GM23248 (cell line): ENCODE measurements around the gene MARCHF7. TPM values are rescaled to one million over a fixed set of nuclear protein-coding genes. Genes with fewer than 3 reads are reported as not detected.
A peak's percentile ranks its signal among the peaks of the same experiment; 100 is the strongest.

Experiments used
- DNase-seq: peaks from one replicate; pipeline ENCODE4 v3.0.0-alpha.2; 2015
- H2AFZ ChIP-seq: fragments of 200-600 bp; sonication (generic); 2 replicates; pipeline ENCODE4 v1.6.1; 2016; ENCODE audit warnings: antibody characterized with exemption
- H3F3A ChIP-seq: fragments of 200-600 bp; sonication (generic); 2 replicates; pipeline ENCODE4 v1.6.1; 2016; ENCODE audit warnings: mild to moderate bottlenecking, antibody characterized with exemption, mixed run types; ENCODE audit not compliant: insufficient read depth
- H3K27ac ChIP-seq: fragments of 200-600 bp; sonication (generic); 2 replicates; pipeline ENCODE4 v1.5.1; 2016; ENCODE audit warnings: mild to moderate bottlenecking
- H3K27me3 ChIP-seq: fragments of 200-600 bp; sonication (generic); replicated peaks from 2 replicates; pipeline ENCODE4 v1.6.1; 2016; ENCODE audit warnings: mild to moderate bottlenecking; ENCODE audit not compliant: insufficient read depth
- H3K36me3 ChIP-seq: fragments of 200-600 bp; sonication (generic); 2 replicates; pipeline ENCODE4 v1.6.1; 2016; ENCODE audit warnings: low read depth, mild to moderate bottlenecking
- H3K4me1 ChIP-seq: fragments of 200-600 bp; sonication (generic); 2 replicates; pipeline ENCODE4 v1.6.1; 2016; ENCODE audit warnings: mild to moderate bottlenecking; ENCODE audit not compliant: insufficient read depth
- H3K4me2 ChIP-seq: fragments of 200-600 bp; sonication (generic); one replicate; pipeline ENCODE4 v1.6.1; 2016; ENCODE audit warnings: mild to moderate bottlenecking; ENCODE audit not compliant: unreplicated experiment
- H3K4me3 ChIP-seq: fragments of 200-600 bp; sonication (generic); 2 replicates; pipeline ENCODE4 v1.5.1; 2016; ENCODE audit warnings: mild to moderate bottlenecking
- H3K79me2 ChIP-seq: fragments of 200-600 bp; sonication (generic); 2 replicates; pipeline ENCODE4 v1.6.1; 2016; ENCODE audit warnings: mild to moderate bottlenecking; ENCODE audit not compliant: insufficient read depth
- H3K9ac ChIP-seq: fragments of 200-600 bp; sonication (generic); 2 replicates; pipeline ENCODE4 v1.6.1; 2016; ENCODE audit warnings: mild to moderate bottlenecking
- H3K9me2 ChIP-seq: fragments of 200-600 bp; sonication (generic); 2 replicates; pipeline ENCODE4 v1.6.1; 2016; ENCODE audit warnings: mixed run types, mild to moderate bottlenecking, moderate library complexity; ENCODE audit not compliant: insufficient read depth
- H3K9me3 ChIP-seq: fragments of 200-600 bp; sonication (generic); one replicate; pipeline ENCODE4 v1.6.1; 2017; ENCODE audit warnings: low read depth
- H4K20me1 ChIP-seq: fragments of 200-600 bp; sonication (generic); 2 replicates; pipeline ENCODE4 v1.6.0; 2016; ENCODE audit not compliant: insufficient read depth
- EZH2 ChIP-seq: fragments of 200-600 bp; sonication (generic); IDR thresholded peaks from 2 replicates; pipeline ENCODE4 v1.6.1; 2018; ENCODE audit warnings: antibody characterized with exemption, mild to moderate bottlenecking; ENCODE audit not compliant: insufficient read depth, poor library complexity, severe bottlenecking
- EZH2phosphoT487 ChIP-seq: fragments of 200-600 bp; sonication (generic); IDR thresholded peaks from 2 replicates; pipeline ENCODE4 v1.6.1; 2018; ENCODE audit warnings: antibody characterized with exemption, moderate library complexity, mild to moderate bottlenecking, low read depth; ENCODE audit not compliant: insufficient read depth
- WGBS, 2 experiments: methylation state at CpG; one replicate each; pipeline ENCODE4 v1.1.6; 2015 to 2017; ENCODE audit warnings: low lambda C conversion rate in 2 of 2, low coverage in 1 of 2; ENCODE audit errors: missing lambda C conversion rate in 2 of 2; 5-methylcytosine and 5-hydroxymethylcytosine counted together
- in situ Hi-C: fragments of 300-500 bp; cut with MboI; formaldehyde crosslinking; loops from 2 replicates; pipeline ENCODE4 v1.15.0; 2020
- polyA plus RNA-seq: library from polyadenylated mRNA; unstranded; fragments of >200 nt; fragmentation: Nextera tagmentation; extraction: Ambion mirVana; gene quantifications from 2 replicates; pipeline ENCODE4 v1.2.1, GENCODE V29; 2016
- total RNA-seq: library from RNA; depleted of rRNA; stranded (reverse); fragments of >200 nt; shearing (Covaris generic); gene quantifications from 2 replicates; pipeline ENCODE4 v1.2.3, GENCODE V29; 2014

The MARCHF7 gene
- total and polyA plus RNA-seq, 2 experiments from 2014 or later, result 92.7 to 99.3 TPM

DNA sequence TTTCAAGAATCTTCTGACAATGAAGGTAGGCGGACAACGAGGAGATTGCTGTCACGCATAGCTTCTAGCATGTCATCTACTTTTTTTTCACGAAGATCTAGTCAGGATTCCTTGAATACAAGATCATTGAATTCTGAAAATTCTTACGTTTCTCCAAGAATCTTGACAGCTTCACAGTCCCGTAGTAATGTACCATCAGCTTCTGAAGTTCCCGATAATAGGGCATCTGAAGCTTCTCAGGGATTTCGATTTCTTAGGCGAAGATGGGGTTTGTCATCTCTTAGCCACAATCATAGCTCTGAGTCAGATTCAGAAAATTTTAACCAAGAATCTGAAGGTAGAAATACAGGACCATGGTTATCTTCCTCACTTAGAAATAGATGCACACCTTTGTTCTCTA, 35.8 kb downstream of the MARCHF7 start:
- Histone ChIP-seq H3K27me3 (no peaks in the 10 kb centered on the region), H3K79me2 (peaks cover 99% of the 10 kb centered on the region), H2AFZ (no peak overlapping the region), H3K4me2 (no peak overlapping the region), H3K9me3 (no peaks in the 10 kb centered on the region), H3K9ac (no peak overlapping the region), H3K36me3 (peaks cover 94% of the 10 kb centered on the region), H3K9me2 (no peaks in the 10 kb centered on the region), H3K4me1 (no peaks in the 10 kb centered on the region), H3F3A (peaks cover 34% of the 10 kb centered on the region), H3K27ac (no peak overlapping the region), H3K4me3 (no peak overlapping the region), H4K20me1 (0 out of 2 replicates have a peak, but pooled peaks cover 5% of the 10 kb centered on the region)
- 91 to 94% methylated on average over 9 of the region's 9 CpGs for WGBS, 2 experiments
- TF ChIP-seq EZH2, result no peak
- TF ChIP-seq EZH2phosphoT487, result no peak
- DNase-seq, result no peak
- in situ Hi-C loops, result no loop called here

DNA sequence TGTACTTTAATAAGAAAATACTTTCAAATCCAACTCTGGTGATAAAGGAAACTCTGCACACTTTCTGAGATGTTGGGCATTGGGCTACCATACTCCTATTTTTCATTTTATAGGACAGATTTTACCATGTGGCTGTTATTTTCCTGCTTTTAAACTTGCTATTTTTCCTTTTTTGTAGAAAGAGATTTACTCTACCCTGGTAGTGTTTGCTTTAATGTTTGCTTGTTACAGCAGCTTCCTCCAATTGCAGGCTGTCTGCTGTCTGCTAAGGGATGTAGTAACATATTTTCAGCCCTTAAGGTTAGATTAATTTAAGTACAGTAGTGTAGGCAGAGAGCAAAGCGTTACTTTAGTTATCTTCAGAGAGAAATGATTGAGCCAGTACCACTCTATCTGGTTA, 38.6 kb downstream of the MARCHF7 start:
- peaks cover 95% of the 10 kb centered on the region for H3K36me3 ChIP-seq
- H3K9me3 ChIP-seq, result no peaks in the 10 kb centered on the region
- H3K27ac ChIP-seq, result no peak overlapping the region
- H3K4me3 ChIP-seq, result no peak overlapping the region
- H4K20me1 ChIP-seq, result peaks cover 11% of the 10 kb centered on the region; the same call in 1 of the 2 replicates
- DNase-seq, result no peak
- H3K9ac ChIP-seq, result no peak overlapping the region
- peaks cover 53% of the 10 kb centered on the region for H3F3A ChIP-seq
- H3K9me2 ChIP-seq, result no peaks in the 10 kb centered on the region
- H2AFZ ChIP-seq, result no peak overlapping the region
- TF ChIP-seq EZH2 (no peak), EZH2phosphoT487 (no peak)
- peaks cover 100% of the 10 kb centered on the region for H3K79me2 ChIP-seq
- in situ Hi-C loops, result no loop called here
- 100% methylated on average over 1 of the region's 1 CpG for WGBS, 2 experiments
- H3K4me1 ChIP-seq, result peaks cover 13% of the 10 kb centered on the region
- no peaks in the 10 kb centered on the region for H3K27me3 ChIP-seq
- H3K4me2 ChIP-seq, result no peak overlapping the region

DNA sequence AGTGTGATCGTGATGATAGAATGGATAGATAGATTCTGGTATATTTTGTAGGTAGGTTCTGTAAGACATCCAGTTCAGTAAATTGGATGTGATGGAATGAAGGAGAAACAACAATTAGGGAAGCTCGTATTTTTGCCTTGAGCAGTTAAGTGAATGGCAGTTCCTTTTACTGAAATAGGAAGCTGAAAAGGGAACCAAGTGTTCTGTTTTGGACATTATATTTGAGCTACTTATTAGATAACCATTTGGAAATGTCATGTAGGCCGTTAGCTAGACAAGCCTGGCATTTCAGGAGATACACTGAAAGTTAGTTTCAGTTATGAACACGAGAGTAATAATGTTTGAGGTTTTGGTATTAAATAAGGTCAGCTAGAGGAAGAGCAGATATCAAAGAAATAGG, 41.5 kb downstream of the MARCHF7 start:
- Histone ChIP-seq H3K27me3 (no peaks in the 10 kb centered on the region), H3K9me2 (no peaks in the 10 kb centered on the region), H3K9me3 (no peaks in the 10 kb centered on the region), H2AFZ (no peak overlapping the region), H3K27ac (no peak overlapping the region), H3K4me1 (peaks cover 27% of the 10 kb centered on the region), H3K4me3 (no peak overlapping the region), H3K4me2 (no peak overlapping the region), H4K20me1 (peaks cover 14% of the 10 kb centered on the region; the same call in 1 of the 2 replicates), H3F3A (peaks cover 69% of the 10 kb centered on the region), H3K36me3 (peaks cover 75% of the 10 kb centered on the region), H3K79me2 (peaks cover 100% of the 10 kb centered on the region), H3K9ac (no peak overlapping the region)
- no peak for DNase-seq
- TF ChIP-seq EZH2 (no peak), EZH2phosphoT487 (no peak)
- WGBS, 2 experiments, result 88 to 90% methylated on average over 4 of the region's 4 CpGs
- in situ Hi-C loops, result no loop called here

DNA sequence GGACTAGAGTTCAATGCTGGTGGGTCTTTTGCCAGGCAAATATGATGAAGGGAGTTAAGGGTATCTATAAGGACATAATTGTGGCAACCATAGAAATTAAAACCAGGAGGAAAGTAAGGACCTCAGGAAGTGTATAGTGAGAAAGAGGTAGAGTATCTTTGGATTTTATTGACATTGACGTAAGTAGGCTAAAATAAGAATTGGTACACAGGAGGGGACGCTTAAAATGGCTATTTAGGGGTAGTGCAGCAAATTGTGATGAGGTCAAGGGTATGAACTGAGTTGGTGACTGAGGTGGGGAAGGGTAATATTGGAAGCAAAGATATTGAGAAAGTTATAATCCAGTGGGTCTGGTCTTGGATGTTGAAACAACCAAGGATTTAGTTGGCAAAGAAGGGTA, 42.7 kb downstream of the MARCHF7 start:
- Histone ChIP-seq H3K4me1 (peaks cover 29% of the 10 kb centered on the region), H3K79me2 (peaks cover 100% of the 10 kb centered on the region), H3F3A (peaks cover 61% of the 10 kb centered on the region), H3K9ac (no peak overlapping the region), H4K20me1 (peaks cover 14% of the 10 kb centered on the region; the same call in 1 of the 2 replicates), H3K27me3 (no peaks in the 10 kb centered on the region), H3K27ac (no peak overlapping the region), H3K4me3 (no peak overlapping the region), H3K9me3 (no peaks in the 10 kb centered on the region), H2AFZ (no peak overlapping the region), H3K36me3 (peaks cover 76% of the 10 kb centered on the region), H3K4me2 (no peak overlapping the region), H3K9me2 (no peaks in the 10 kb centered on the region)
- DNase-seq, result no peak
- in situ Hi-C loops, result no loop called here
- 100% methylated on average over 2 of the region's 2 CpGs for WGBS, 2 experiments
- TF ChIP-seq EZH2 (no peak), EZH2phosphoT487 (no peak)

DNA sequence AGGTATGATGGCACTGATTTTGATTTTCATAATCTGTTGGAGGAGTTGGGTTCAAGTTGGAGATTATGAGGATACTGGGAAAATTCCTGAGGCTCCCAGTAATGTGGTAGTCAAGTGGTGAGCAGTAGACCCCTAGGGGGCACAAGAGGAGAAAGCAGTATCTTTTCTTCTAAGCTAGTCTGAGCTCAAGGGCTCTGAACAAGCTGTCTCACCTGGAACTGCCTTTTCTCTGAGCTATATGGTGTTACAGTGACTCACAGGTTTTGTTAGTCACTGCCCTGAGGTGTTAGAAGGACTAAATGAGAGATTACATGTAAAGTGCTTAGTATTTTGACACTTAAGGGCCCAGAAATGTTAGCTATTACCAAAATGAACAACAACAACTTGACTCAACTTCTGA, 43.5 kb downstream of the MARCHF7 start:
- TF ChIP-seq EZH2 (no peak), EZH2phosphoT487 (no peak)
- no peaks in the 10 kb centered on the region for H3K9me2 ChIP-seq
- H3F3A ChIP-seq, result peaks cover 68% of the 10 kb centered on the region
- H3K4me2 ChIP-seq, result no peak overlapping the region
- peaks cover 76% of the 10 kb centered on the region for H3K36me3 ChIP-seq
- in situ Hi-C loops, result no loop called here
- H3K79me2 ChIP-seq, result peaks cover 99% of the 10 kb centered on the region
- peaks cover 14% of the 10 kb centered on the region; the same call in 1 of the 2 replicates for H4K20me1 ChIP-seq
- no peak overlapping the region for H2AFZ ChIP-seq
- H3K9ac ChIP-seq, result no peak overlapping the region
- peak overlapping the region; percentile 37 for H3K27ac ChIP-seq
- peaks cover 29% of the 10 kb centered on the region for H3K4me1 ChIP-seq
- no peaks in the 10 kb centered on the region for H3K9me3 ChIP-seq
- DNase-seq, result peak; percentile 73
- H3K27me3 ChIP-seq, result no peaks in the 10 kb centered on the region
- no peak overlapping the region for H3K4me3 ChIP-seq
